K562 (cell line): Measurements from ENCODE around the gene THADA. TPM values are rescaled to one million over a fixed set of nuclear protein-coding genes. Genes with fewer than 3 reads are reported as not detected.
A peak's percentile ranks its signal among the peaks of the same experiment; 100 is the strongest.

ENCODE experiments used
- ARID1B ChIP-seq: fragments of 450-650 bp; IDR thresholded peaks from 2 replicates; pipeline ENCODE4 v1.6.1; 2016; ENCODE audit warnings: antibody characterized with exemption, mild to moderate bottlenecking, inconsistent platforms
- CBX8 ChIP-seq: fragments of 200-600 bp; sonication (generic); IDR thresholded peaks from 2 replicates; pipeline ENCODE4 v1.6.1; 2012; ENCODE audit warnings: borderline replicate concordance, mixed run types, low read depth, mild to moderate bottlenecking, moderate library complexity, mixed read lengths, low read length, control low read depth, inconsistent platforms; ENCODE audit not compliant: poor library complexity, severe bottlenecking; ENCODE audit errors: extremely low read depth
- CSDE1 ChIP-seq, 2 experiments: fragments of 450-650 bp; IDR thresholded peaks; 2 replicates each; pipeline ENCODE4 v1.6.1; 2016; ENCODE audit warnings: mild to moderate bottlenecking in 1 of 2
- ELF2 ChIP-seq: fragments of 250-450 bp; sonication (Bioruptor Pico); IDR thresholded peaks from 2 replicates; pipeline ENCODE4 v1.5.0; 2021; ENCODE audit warnings: mild to moderate bottlenecking
- FOSL1 ChIP-seq: fragments of 200-800 bp; sonication (Bioruptor generic); conservative IDR thresholded peaks from 2 replicates; pipeline ENCODE4 v1.6.1; 2016; ENCODE audit warnings: missing genetic modification characterization, missing compliant biosample characterization
- HNRNPLL ChIP-seq: fragments of 200-400 bp; formaldehyde crosslinking; IDR thresholded peaks from 2 replicates; pipeline ENCODE4 v1.6.1; 2017; ENCODE audit warnings: low read length, low read depth, mild to moderate bottlenecking; ENCODE audit not compliant: poor library complexity, severe bottlenecking
- MAFK ChIP-seq: IDR thresholded peaks from 2 replicates; pipeline ENCODE4 v1.6.1; 2011; ENCODE audit warnings: low read length, improper control_type of control experiment
- MEIS2 ChIP-seq: fragments of 450-650 bp; IDR thresholded peaks from 2 replicates; pipeline ENCODE4 v1.6.1; 2014; ENCODE audit warnings: mild to moderate bottlenecking; ENCODE audit not compliant: partially characterized antibody
- NR2C1 ChIP-seq, 2 experiments: fragments of 450-650 bp; IDR thresholded peaks; 2 replicates each; pipeline ENCODE4 v1.6.1; 2017; ENCODE audit warnings: mild to moderate bottlenecking in 2 of 2, antibody characterized with exemption in 1 of 2, inconsistent platforms in 1 of 2, missing compliant biosample characterization in 1 of 2, missing genetic modification characterization in 1 of 2
- POLR3G ChIP-seq: IDR thresholded peaks from 2 replicates; pipeline ENCODE4 v1.6.1; 2011; ENCODE audit not compliant: insufficient read length, insufficient replicate concordance; ENCODE audit errors: extremely low read depth
- SMAD4 ChIP-seq: fragments of 250-450 bp; sonication (Bioruptor Pico); conservative IDR thresholded peaks from 2 replicates; pipeline ENCODE4 v1.8.0; 2021; ENCODE audit warnings: inconsistent platforms, mild to moderate bottlenecking, moderate library complexity
- SPI1 ChIP-seq: IDR thresholded peaks from 2 replicates; pipeline ENCODE4 v1.6.1; 2011; ENCODE audit warnings: low read depth, low read length, control low read depth, borderline replicate concordance
- TCF3 ChIP-seq: sonication (generic); formaldehyde crosslinking; IDR thresholded peaks from 2 replicates; pipeline ENCODE4 v1.4.0; 2020; ENCODE audit warnings: mild to moderate bottlenecking, missing genetic modification reagents
- ZNF175 ChIP-seq: fragments of 200-800 bp; sonication (Bioruptor generic); IDR thresholded peaks from 2 replicates; pipeline ENCODE4 v1.6.1; 2016; ENCODE audit warnings: low read depth, mild to moderate bottlenecking, missing genetic modification characterization, missing compliant biosample characterization
- ZNF24 ChIP-seq: fragments of 450-650 bp; IDR thresholded peaks from 2 replicates; pipeline ENCODE4 v1.6.1; 2016
- ZNF639 ChIP-seq, 2 experiments: fragments of 200-800 bp in 1 of 2; sonication (Bioruptor generic) in 1 of 2; sonication (generic) in 1 of 2; formaldehyde crosslinking in 1 of 2; IDR thresholded peaks in 1 of 2; conservative IDR thresholded peaks in 1 of 2; 2 replicates each; pipeline versions ENCODE4 v1.5.0 to v1.6.1; 2016 to 2020; ENCODE audit warnings: missing compliant biosample characterization in 1 of 2, missing genetic modification characterization in 1 of 2, missing genetic modification reagents in 1 of 2
- polyA plus RNA-seq, 8 experiments: library from polyadenylated mRNA; depleted of rRNA in 4 of 8; stranded (reverse) in 5 of 8; unstranded in 3 of 8; fragments of >200 nt; fragmentation: Nextera tagmentation in 2 of 8; fragmentation: Illumina TruSeq in 1 of 8; extraction: Ambion mirVana in 2 of 8; extraction: Trizol in 1 of 8; gene quantifications; 2 replicates each; pipeline versions ENCODE4 v1.2.1 to v1.2.3, GENCODE V29; 2011 to 2014; ENCODE audit warnings: inconsistent platforms in 1 of 8, missing spikeins in 1 of 8
- total RNA-seq, 7 experiments: library from RNA; depleted of rRNA in 6 of 7; stranded (reverse); fragments of >200 nt in 6 of 7; fragmentation: Illumina TruSeq in 2 of 7; extraction: Trizol in 2 of 7; gene quantifications; 2 replicates each; pipeline versions ENCODE4 v1.2.1 to v1.2.3, GENCODE V29; 2011 to 2021; ENCODE audit warnings: low replicate concordance in 1 of 7

THADA gene
- total and polyA plus RNA-seq, 9 of the 15 experiments (the other 6 are each of a cell fraction or from before 2014, with no cell fraction given): 17.8 to 34.7 (median 31.9) TPM

- TF ChIP-seq ZNF639 (CRISPR knock-in tag; conservative IDR thresholded peaks at IDR 0.05 in 1 of 2, IDR thresholded peaks at IDR 0.05 in 1 of 2) (0 out of 4 replicates have a peak, but pooled peaks of 1 of the 2 experiments have one; percentile 36), MEIS2 (peak; percentile 20), ELF2 (CRISPR knock-in tag) (no peak), ZNF175 (CRISPR knock-in tag) (peak; percentile 65), CSDE1 (IDR thresholded peaks at IDR 0.05) (0 out of 4 replicates have a peak, but pooled peaks of 1 of the 2 experiments have one; percentile 16), POLR3G (no peak), ZNF24 (no peak), NR2C1 (IDR thresholded peaks at IDR 0.05) (no peak), NR2C1 (tag; IDR thresholded peaks at IDR 0.05) (no peak), TCF3 (CRISPR knock-in tag) (0 out of 2 replicates have a peak, but pooled peaks have one; percentile 13), CBX8 (no peak), MAFK (peak; percentile 55), ARID1B (peak; percentile 82), FOSL1 (tag) (peak; percentile 86), HNRNPLL (no peak), SPI1 (peak; percentile 11; the same call in 1 of the 2 replicates), SMAD4 (CRISPR knock-in tag) (peak; percentile 58; the same call in 1 of the 2 replicates)
Observed at GRCh38 chr2:43288417-43289305, 307.2 kb downstream of the THADA start (continued).
